ENCODE results near the gene LDB1. TPM values are rescaled to one million over a fixed set of nuclear protein-coding genes. Genes with fewer than 3 reads are reported as not detected.

LDB1 gene
- total RNA-seq, 1 donor from 2014 or later = 160 TPM

DNA sequence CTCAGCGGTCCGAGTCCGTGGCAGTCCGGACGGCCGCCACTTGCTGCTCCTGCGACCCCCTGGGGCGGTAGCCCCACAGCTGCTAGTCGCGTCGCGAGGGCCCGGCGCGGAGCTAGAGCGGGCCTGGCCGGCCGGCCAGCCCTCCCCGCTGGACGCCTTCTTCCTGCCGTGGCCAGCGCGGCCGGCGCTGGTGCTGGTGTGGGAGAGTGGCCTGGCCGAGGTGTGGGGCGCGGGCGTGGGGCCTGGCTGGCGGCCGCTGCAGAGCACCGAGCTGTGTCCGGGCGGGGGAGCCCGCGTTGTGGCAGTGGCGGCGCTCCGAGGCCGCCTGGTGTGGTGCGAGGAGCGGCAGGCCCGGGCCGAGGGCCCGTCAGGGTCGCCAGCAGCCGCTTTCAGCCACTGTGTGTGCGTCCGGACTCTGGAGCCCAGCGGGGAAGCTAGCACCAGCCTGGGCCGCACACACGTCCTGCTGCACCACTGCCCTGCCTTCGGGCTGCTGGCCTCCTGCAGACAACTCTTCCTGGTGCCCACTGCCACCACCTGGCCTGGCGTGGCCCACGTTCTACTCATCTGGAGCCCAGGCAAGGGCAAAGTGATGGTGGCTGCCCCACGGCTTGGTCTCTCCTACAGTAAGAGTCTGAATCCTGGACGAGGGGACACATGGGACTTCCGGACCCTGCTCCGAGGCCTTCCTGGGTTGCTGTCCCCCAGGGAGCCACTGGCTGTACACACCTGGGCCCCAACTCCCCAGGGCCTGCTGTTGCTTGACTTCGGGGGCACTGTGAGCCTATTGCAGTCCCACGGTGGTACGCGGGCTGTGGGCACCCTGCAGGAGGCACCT, 54.4 kb downstream of the LDB1 start:
- peak; percentile 58 for DNase-seq (ENCODE audit: low spot score)
- Mint-ChIP-seq H3K9me3 (ENCODE audit: unreplicated experiment) (no peaks in the 10 kb centered on the region), H3K27ac (ENCODE audit: unreplicated experiment) (peak overlapping the region; percentile 42), H3K36me3 (ENCODE audit: low read depth, unreplicated experiment) (no peaks in the 10 kb centered on the region), H3K4me3 (ENCODE audit: unreplicated experiment) (peak overlapping the region; percentile 92), H3K27me3 (ENCODE audit: unreplicated experiment) (peaks cover 7% of the 10 kb centered on the region), H3K4me1 (ENCODE audit: unreplicated experiment) (peaks cover 14% of the 10 kb centered on the region)
- TF ChIP-seq, protein P1, sequence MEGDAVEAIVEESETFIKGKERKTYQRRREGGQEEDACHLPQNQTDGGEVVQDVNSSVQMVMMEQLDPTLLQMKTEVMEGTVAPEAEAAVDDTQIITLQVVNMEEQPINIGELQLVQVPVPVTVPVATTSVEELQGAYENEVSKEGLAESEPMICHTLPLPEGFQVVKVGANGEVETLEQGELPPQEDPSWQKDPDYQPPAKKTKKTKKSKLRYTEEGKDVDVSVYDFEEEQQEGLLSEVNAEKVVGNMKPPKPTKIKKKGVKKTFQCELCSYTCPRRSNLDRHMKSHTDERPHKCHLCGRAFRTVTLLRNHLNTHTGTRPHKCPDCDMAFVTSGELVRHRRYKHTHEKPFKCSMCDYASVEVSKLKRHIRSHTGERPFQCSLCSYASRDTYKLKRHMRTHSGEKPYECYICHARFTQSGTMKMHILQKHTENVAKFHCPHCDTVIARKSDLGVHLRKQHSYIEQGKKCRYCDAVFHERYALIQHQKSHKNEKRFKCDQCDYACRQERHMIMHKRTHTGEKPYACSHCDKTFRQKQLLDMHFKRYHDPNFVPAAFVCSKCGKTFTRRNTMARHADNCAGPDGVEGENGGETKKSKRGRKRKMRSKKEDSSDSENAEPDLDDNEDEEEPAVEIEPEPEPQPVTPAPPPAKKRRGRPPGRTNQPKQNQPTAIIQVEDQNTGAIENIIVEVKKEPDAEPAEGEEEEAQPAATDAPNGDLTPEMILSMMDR (IDR thresholded peaks at IDR 0.05; ENCODE audit: unreplicated experiment) = no peak

DNA sequence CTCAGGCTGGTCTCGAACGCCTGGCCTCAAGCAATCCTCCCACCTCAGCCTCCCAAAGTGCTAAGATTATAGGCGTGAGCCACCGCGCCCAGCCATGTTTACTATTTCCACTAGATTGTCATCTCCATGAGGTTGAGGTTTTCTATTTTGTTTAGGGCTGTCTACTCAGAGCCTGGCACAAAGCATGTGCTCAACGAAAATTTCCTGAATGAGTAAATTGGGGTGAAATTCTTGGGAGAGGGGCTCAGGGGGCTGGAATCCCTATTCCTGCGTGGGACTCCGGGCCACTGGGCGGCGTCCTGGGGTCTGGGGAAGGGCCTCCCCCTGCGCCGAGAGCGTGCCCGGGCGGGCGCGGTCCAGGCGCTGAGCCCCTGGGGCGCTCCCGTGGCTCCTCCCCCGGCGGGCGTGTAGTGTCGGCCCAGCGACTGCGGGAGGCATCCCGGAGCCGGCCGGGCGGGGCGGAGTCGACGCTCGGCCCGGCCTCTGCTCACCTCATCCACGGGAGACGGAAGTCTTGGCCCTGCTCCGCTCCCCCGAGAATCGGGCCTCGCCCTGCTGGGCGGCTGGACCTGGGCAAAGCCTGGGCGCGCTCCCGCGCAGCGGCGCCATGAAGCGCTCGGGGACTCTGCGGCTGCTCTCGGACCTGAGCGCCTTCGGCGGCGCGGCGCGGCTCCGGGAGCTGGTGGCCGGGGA, 55.2 kb downstream of the LDB1 start, which contains the start of gene HPS6:
HPS6 (plus strand) TSS at position 482 of the 693 bp plus-strand sequence; CDS start at position 608, 126 bp downstream.
- H3K27ac Mint-ChIP-seq (ENCODE audit: unreplicated experiment) = peak within 1 kb of the TSS; percentile 63

DNA sequence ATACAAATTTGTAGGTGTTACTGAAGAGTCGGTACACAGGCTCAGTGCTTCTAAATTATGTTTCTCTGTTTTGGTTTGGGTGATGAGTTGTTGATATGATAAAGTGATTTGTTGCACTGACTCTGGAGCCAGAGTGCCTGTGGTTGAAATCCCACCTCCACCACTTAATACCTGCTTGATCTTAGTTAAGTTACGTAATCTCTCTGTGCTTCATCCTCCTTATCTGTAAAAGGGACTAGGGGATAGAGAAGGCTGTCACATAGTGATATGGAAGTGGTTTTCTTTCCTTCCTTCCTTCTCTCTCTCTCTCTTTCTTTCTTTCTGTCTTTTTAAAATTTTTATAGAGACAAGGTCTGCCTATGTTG, 55.7 kb downstream of the LDB1 start:
- Mint-ChIP-seq H3K36me3 (ENCODE audit: low read depth, unreplicated experiment) (no peaks in the 10 kb centered on the region), H3K4me3 (ENCODE audit: unreplicated experiment) (peak overlapping the region; percentile 80), H3K27me3 (ENCODE audit: unreplicated experiment) (peaks cover 9% of the 10 kb centered on the region), H3K4me1 (ENCODE audit: unreplicated experiment) (peaks cover 14% of the 10 kb centered on the region), H3K27ac (ENCODE audit: unreplicated experiment) (no peak overlapping the region), H3K9me3 (ENCODE audit: unreplicated experiment) (no peaks in the 10 kb centered on the region)
- TF ChIP-seq, protein P1 (IDR thresholded peaks at IDR 0.05; ENCODE audit: unreplicated experiment) = no peak
- DNase-seq (ENCODE audit: low spot score) = no peak

More for the DNA sequence above, 55.2 kb downstream of the LDB1 start, which contains the start of gene HPS6:
- H3K4me1 Mint-ChIP-seq (ENCODE audit: unreplicated experiment) = peaks cover 14% of the 10 kb centered on the region
- TF ChIP-seq, protein P1 (IDR thresholded peaks at IDR 0.05; ENCODE audit: unreplicated experiment) = no peak
- no peaks in the 10 kb centered on the region for H3K36me3 Mint-ChIP-seq (ENCODE audit: low read depth, unreplicated experiment)
- no peaks in the 10 kb centered on the region for H3K9me3 Mint-ChIP-seq (ENCODE audit: unreplicated experiment)
- H3K27me3 Mint-ChIP-seq (ENCODE audit: unreplicated experiment) = peaks cover 9% of the 10 kb centered on the region
- peak within 1 kb of the TSS; percentile 92 for H3K4me3 Mint-ChIP-seq (ENCODE audit: unreplicated experiment)
- DNase-seq (ENCODE audit: low spot score) = peak; percentile 84

DNA sequence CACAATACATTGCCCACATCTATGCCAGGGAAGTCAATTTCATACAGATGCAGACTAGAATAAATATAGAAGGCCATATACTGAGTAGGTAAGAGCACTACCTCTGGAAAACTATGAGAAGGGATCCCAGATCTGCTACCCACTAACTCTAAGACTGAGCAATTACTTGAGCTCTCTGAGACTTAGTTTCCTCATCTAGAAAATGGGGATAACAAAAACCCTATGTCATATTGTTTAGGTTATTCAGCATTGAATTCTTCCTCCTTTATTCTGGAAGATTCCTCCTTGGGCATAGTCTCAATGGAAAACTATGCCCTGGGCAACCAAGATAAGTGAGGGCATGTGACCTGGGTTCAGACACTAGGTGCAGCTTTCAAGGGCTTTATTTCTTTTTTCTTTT, 60.2 kb downstream of the LDB1 start:
- TF ChIP-seq, protein P1 (IDR thresholded peaks at IDR 0.05; ENCODE audit: unreplicated experiment) = no peak
- Mint-ChIP-seq H3K36me3 (ENCODE audit: low read depth, unreplicated experiment) (peaks cover 5% of the 10 kb centered on the region), H3K4me3 (ENCODE audit: unreplicated experiment) (no peak overlapping the region), H3K27me3 (ENCODE audit: unreplicated experiment) (peaks cover 14% of the 10 kb centered on the region), H3K9me3 (ENCODE audit: unreplicated experiment) (no peaks in the 10 kb centered on the region), H3K27ac (ENCODE audit: unreplicated experiment) (no peak overlapping the region), H3K4me1 (ENCODE audit: unreplicated experiment) (peaks cover 13% of the 10 kb centered on the region)
- no peak for DNase-seq (ENCODE audit: low spot score)

Other genes with a start within 250 kb of the LDB1 start
- gene ARMH3, start 64.2 kb downstream of the LDB1 start, total RNA-seq (ENCODE audit: unreplicated experiment) = 20.5 TPM
- gene HPS6, start 55.0 kb downstream of the LDB1 start, total RNA-seq (ENCODE audit: unreplicated experiment) = 25.1 TPM
- gene PPRC1, start 12.7 kb upstream of the LDB1 start, total RNA-seq (ENCODE audit: unreplicated experiment) = 29.9 TPM
- 43.2 TPM for gene NOLC1, start 32.0 kb upstream of the LDB1 start, total RNA-seq (ENCODE audit: unreplicated experiment)
- not detected for gene ELOVL3, start 105.9 kb upstream of the LDB1 start, total RNA-seq (ENCODE audit: unreplicated experiment)
- gene PITX3, start 121.1 kb upstream of the LDB1 start, total RNA-seq (ENCODE audit: unreplicated experiment) = not detected
- 45.1 TPM for gene GBF1, start 125.2 kb upstream of the LDB1 start, total RNA-seq (ENCODE audit: unreplicated experiment)